ENCODE results near the gene CCDC34.
"Not testable (repeated sequence)": the region's sequence is repeated elsewhere in the genome, so short reads cannot be mapped to it uniquely, and the experiment has no call there.

Gene CCDC34

DNA sequence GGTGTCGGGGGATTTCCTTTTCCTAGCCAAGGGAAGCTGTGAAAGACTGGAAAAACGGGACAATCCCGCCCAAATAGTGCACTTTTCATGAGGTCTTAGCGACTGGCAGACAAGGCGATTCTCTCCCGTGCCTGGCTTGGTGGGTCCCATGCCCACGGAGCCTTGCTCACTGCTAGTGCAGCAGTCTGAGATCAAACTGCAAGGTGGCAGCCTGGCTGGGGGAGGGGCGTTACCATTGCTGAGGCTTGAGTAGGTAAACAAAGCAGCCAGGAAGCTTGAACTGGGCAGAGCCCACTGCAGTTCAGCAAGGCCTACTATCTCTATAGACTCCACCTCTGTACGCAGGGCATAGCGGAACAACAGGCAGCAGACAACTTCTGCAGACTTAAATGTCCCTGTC lies 41.7 kb downstream of the CCDC34 start:
- DNase-seq: not testable (repeated sequence)

DNA sequence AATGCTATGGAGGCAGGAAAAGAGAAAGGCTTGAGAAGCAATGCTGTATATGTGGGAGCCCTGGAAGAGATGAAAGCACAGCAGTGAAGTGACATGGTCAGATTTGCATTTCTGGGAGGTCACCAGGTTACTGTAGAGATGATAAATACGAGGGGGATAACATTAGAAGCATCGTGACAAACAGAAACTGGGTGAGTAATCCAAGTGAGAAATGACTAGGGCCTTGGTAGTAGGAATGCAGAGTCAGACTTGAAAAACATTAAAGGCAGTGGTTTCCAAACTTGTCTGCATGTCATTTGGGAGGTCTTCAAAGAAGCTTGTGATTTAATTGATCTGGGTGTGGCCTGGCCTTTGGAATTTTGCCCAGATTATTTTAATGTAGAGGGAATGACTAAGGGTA lies 43.9 kb downstream of the CCDC34 start:
- no peak for DNase-seq

DNA sequence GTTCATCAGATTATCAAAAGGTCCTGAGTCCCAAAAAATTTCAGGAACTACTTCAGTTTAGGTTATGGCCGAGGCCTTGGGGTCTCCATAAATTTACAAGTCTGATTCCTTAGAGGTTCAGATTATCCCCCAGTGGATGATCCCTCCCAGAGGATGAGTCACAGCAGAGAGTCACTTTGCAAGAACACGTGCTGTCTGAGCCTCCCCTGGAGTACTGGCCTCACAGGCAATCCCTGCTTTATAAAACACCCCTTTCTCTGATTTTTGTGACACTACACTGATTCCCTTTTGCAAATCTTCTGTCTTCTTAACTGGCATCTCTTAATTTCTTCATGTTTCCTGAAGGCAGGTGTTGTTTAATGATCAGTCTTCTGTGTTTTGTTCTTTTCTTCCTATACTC lies 45.3 kb downstream of the CCDC34 start:
- DNase-seq: no peak

DNA sequence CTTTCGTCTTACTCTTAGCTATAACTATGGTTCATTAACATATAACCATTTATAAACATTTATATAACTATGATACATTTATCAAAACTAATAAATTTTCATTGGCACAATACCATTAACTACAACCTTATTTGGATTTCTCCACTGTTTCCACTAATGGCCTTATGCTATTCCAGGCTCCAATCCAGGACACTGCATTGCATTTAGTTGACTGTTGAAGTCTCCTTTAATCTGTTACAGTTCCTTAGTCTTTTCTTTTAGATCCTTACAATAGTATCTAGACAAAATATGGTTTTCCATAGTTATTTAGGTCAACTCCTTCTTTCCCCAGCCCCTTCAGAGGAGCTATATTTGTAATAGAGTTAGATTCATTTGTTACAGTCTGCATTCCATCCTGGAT lies 47.2 kb downstream of the CCDC34 start:
- DNase-seq: no peak

DNA sequence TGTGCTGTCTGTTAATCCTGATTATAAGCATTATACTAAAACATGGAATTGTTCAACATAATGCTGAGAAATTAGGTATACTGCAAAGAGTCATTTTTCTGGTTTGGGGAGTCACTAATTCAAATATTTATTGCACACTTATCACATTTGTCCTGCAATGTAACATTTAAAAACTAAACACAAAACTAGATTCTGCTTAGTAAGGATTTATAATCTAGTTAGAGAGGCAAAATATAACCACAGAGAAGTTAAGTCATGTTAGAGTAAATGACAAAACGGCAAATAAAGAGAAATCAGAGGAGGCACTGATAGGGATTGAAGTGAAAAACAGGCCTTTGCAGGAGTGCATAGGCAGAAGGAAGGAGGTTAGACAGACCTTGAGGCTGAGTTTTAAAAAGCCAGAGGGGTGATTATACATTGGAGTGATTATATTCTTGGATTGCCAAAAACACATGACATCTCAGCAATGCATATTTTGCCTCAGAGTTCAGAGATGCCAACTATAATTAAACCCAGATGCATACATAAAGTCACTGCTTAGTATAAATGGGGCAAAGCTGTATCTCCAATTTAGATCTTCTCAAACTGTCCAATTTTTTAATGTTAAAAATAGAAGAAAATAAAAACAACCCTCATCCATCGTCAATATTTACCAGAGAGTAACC lies 49.7 kb downstream of the CCDC34 start:
- no peak for DNase-seq

DNA sequence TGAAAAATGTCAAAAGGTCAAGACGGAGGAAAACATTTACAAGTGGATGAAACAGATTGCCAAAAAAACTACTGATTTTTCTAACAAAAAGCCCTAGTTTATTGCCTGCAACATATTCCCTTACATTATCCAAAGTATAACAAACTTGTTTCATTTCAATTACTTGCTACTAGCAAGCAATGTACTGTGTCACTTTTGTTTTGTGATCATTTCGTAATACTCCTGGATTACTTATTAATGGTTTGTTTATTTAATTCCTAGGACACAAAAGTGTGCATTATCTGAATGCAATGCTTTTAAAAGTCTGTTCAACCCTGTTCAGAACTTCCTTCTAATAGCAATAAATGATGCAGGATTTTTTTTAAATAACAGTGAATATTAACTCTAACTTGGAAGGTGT lies 50.9 kb downstream of the CCDC34 start:
- DNase-seq: no peak

DNA sequence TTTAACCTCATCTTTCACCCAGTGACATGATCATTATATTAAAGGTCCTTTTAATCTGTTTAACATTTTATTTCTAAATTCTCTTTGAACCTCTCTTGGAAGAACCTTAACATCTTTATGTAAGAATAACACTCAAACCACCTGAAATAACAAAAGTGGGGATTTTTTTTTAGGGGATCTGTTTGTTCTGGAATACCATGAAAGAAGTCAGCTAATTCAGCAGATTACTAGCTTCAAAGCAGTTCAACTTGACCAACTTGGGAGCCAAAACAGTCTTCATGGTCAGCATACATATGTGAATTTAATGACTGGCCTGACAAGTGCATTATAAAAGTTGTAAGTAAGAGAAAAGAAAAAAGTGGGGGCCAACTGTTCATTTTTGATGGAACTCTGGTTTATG lies 52.3 kb downstream of the CCDC34 start:
- no peak for DNase-seq

DNA sequence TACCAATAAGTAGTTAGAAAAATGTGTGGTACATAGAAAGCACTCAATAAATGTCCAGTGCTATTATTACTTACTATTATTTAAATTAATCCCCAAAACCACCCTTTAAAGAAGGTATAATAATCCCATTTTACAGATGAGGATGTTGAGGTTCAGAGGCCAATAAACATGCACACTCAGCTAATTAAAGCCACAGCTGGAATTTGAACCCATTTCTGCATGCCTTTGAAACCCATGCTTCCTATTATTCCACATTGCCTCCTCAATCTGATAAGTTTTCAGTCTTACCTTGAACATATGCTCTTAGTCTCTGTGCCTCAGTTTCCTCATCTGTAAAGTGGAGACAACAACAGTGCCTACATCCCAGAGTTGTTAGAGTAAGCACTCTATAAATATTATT lies 52.8 kb downstream of the CCDC34 start:
- DNase-seq: no peak

DNA sequence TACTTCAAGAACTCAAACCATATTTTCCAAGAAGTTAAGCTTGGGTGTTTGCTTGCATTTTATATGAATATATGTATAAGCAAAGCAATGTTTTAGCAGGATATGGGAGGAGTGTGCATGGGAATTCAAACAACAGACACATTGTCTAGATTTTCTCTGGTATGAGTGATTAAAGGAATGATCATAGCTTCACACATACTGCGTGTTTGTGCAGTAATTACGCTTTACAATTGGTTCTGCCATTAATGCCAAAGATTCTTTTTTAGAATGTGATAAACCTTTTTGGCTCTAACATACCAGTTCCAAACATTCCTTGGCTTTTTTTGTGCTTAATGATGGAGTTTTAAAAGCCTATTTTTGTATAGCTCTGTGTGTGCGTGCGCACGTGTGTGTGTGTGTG lies 54.0 kb downstream of the CCDC34 start:
- DNase-seq: no peak

DNA sequence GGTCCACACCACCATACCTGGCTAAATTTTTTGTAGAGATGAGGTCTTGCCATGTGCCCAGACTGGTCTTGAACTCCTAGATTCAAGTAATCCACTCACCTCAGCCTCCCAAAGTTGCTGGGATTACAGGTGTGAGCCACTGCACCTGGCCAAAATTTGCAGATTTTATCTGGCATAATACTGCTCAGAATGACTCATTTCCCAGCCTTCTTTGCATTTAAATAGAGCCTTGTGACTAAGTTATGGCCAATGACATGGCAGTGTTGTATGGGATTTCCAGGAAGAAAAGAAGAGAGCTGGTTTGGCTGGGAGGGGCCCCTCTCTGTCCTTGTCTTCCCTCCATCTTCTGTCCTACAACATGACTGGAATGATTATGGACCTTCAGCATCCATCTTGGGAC lies 55.8 kb downstream of the CCDC34 start:
- no peak for DNase-seq

DNA sequence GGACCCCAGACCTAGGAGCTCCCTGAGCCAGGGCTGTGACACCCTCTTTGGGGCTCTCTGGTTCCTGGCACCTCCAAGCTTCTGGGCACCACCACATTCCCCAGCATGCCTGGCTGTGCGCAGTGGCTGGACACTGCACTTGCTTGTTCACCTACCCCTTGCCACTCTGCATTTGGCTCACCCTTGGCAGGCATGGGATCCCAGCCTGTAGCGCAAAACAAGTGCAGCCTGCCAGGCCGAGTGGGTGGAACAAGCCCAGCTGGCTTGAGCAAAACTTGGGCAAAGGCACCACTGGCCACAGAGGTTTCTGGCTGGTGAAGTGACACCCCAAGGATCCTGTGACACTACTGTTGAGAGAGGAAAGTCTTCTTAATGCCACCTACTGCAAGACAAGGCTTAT lies 57.3 kb downstream of the CCDC34 start:
- DNase-seq: no peak

DNA sequence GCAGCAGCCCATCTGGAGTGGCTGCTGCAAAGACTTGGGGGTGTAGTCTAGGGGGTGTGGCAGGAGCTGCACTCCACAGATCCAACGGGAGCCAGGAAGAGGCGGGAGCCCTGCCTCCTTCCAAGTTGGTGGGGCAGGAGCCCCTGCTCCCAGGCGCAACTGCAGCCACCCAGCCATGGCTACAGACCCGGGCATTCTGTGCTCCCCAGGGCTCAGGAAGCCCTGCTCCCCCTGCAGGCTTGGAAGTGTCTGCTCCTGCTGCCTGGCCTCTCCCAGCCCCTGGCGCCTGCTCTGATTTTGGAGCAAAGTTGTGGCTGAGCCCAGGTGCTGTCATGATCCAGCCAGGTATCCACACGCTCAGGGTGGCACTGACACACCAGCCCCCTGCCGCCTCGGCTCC lies 58.5 kb downstream of the CCDC34 start:
- no peak for DNase-seq

DNA sequence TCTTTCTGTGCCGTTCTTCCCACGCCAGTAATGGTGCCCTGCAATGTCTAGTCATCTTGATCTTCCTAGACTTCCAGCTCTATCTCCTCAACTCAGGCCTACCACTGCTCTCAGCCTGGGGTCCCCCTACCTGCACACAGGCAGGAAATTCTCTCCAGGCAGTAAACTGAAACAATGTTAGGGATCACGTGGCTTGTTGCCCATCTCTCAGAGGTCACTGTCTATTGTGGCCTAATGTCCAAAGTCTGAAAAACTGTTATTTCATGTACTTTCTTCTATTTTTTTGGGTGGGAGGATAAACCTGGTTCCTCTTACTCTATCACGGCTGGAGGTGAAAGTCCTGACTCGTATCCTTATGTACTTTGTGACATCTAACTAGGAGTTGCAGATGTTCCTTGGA lies 59.1 kb downstream of the CCDC34 start:
- no peak for DNase-seq

DNA sequence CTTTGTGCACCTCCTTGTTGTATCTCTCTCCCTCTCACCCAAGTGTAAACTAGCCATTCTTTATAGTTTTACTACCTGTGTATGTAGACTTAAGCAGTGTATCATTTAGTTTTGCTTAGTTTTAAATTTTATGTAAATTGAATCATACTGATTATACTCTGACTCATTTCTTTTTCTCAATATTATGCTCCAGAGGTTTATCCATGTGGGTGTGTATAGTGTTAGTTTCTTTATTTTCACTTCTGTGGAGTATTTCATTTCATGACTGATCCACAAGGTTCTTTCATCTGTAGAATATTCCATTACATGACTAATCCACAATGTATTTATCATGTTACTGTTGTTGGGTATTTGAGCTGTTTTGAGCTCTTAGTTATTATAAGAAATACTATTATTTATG lies 62.0 kb downstream of the CCDC34 start:
- DNase-seq: no peak

DNA sequence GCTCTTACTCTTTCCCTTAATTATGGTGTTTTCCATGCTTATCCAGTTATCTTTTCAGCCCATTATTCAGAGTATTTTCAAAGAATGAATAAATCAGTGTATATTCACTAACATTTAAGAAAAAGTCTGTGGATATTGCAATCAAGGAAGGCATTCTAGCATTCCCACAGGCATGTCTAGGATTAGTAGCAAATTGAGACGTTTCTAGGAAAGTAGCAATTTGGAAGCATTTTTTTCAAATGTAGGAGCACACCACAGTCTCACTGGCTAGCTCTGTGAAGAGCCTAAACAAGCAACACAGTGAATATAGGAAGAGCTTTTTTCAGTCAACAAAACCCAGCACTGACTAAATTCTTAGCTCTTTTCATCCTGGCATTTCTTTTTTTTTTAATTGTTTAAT lies 65.4 kb downstream of the CCDC34 start:
- no peak for DNase-seq

DNA sequence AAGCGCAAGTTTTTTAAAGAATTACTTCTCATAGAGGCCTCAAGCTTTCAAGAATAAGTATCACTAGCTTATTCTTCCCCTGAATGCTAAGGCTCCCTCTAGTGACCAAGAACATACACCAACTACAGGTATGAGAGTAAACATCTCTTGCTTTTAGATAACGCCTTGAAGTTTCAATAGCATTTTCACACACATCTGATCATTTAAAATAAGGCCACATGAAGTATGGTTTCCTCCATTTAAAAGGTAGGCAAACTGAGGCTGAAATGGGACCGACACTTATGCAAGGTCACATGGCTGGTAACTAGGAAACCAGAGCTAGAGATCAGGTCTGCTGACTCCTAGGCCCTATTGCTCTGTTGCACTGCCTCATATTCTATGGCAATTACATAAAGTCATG lies 66.5 kb downstream of the CCDC34 start:
- no peak for DNase-seq

DNA sequence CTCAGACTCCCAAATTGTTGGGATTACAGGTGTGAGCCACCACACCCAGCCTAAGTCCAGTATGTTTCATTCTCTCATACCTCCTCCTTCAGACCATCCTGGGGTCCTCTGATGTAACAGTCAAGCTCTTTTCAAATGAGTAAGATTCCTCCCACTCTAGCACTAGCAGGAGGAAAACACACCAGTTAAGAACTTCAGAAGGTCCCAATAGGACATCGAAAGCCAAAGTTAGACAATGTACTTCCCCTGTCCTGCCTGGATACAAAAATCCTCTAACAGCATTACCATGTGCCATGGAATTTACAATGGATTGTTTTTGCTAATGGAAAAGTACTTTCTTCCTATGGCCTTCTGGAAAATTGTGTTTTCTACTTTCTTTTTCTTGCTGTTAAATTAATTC lies 67.1 kb downstream of the CCDC34 start:
- DNase-seq: no peak

DNA sequence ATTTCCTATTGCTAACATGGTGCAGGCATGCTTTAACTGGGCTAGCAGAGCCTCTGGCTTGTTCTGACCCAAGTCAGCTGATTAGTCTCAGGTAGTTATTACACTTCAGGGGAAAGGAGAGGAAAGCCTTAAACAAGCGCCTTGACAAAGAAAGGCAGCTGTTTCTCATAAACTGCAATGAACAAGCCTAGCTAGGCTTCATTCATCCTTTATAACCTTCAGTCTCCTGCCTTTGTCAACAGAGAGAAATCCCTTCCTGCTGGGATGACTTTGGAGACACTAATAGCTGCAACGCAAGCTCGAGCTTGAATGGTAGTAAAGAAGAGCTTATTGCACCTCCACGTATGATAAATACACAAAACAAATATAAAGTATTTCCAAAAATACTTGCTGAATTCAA lies 68.4 kb downstream of the CCDC34 start:
- no peak for DNase-seq

DNA sequence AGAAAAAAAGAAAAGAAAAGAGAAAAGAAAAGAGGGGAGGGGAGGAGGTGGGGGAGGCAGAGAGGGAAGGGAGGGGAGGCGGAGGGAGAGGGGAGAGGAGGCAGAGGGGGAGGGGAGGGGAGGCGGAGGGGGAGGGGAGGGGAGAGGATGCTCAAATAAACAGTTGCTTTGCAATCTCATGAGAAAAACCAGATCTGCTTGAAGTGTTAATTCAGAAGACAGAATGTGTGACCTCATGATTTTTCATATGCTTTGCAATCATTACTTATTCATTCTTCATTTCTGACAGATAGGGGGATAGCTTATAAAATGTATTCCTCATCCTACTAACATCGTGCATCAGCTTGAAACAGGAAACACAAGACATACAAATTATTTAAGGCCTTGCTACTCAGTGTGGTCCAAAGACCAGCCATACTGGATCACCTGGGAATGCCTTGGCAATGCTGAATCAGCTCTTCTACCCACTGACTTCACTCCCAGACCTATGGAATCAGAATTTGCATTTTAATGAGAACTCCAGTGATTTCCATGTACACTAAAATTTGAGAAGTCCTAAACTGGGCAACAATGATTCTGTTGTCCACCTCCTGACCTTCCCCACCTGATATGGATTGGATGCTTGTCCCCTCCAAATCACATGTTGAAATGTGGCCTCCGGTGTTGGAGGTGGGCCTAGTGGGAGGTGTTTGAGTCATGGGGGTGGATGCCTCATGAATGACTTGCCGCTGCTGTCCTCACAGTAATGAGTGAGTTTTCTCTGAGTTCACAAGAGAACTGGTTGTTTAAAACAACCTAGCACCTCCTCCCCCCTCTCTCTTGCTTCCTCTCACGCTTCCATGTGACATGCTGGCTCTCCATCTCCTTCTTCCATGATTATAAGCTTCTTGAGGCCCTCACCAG lies 69.2 kb downstream of the CCDC34 start:
- DNase-seq: no peak

DNA sequence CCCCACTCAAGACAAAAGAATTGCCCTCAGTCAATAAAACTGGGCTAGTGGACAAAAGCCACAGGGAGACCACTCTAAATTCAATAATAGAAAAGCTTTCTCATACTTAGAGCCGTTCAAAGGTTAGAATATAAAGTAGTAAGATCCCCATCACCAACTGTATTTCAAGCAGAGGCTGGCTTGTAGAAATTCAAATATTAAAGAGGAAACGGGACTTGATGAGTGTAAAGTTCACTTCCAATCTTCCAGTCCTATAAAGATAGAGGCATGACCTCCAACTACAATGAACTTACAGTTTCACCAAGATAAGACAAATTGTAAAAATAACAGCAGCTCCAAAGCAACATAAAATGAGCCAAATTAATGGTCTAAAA lies 70.4 kb downstream of the CCDC34 start:
- no peak for DNase-seq

DNA sequence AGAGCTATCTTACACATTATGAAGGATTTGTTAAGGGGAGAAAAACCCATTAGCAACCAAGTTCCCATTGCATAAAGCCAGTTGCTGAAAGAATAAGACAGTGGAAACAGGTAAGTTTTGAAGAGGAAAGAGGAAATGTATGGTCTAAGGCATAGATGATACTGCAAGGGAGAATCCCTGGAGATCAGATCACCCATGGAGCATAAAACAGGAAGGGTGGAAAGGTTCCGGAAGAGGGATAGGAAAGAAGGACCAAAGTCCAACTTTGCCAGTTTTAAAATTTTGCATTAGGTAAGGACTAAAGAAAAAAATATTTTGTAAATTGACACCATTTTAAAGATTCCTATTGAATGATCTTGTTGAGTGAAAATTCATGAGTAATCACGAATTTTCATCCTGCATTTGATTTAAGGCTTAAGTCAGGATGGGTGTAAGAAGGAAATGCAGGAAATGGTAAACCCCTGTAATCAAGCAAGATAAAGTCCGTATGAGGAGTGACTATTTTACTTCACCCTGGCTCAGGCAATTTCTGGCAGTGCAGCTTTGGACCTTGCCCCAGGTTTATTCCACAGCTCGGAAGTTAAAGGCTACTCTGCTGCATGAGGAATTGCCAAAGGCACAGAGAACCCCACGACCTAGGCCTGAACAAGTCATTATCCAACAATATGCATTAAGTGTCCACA lies 70.9 kb downstream of the CCDC34 start:
- no peak for DNase-seq

DNA sequence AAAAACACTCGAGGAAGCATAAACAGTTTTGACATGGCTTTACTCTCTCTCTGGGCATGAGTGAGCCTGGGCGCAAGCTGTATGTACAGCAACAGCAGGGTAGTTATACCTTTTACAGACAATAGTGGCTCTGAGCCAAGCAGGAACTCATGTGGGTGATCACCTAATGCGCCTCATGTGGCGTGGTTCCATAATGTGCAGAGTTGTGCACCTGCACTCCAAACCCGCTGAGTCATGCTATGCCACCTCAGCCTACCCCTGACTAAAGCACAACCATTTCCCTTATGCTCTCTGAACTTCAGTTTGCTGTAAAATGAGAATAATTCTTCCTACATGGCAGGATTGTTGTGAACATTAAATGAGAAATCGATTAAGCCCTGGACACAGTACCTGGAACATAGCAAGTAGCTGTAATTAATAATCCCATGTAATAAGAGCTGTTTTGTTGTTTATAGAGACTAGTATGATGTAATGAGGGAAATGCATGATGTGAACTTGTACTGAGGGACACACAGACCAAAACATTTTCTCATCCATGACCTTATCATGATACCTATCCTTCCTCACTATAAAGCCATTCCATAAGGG lies 71.6 kb downstream of the CCDC34 start:
- no peak for DNase-seq

DNA sequence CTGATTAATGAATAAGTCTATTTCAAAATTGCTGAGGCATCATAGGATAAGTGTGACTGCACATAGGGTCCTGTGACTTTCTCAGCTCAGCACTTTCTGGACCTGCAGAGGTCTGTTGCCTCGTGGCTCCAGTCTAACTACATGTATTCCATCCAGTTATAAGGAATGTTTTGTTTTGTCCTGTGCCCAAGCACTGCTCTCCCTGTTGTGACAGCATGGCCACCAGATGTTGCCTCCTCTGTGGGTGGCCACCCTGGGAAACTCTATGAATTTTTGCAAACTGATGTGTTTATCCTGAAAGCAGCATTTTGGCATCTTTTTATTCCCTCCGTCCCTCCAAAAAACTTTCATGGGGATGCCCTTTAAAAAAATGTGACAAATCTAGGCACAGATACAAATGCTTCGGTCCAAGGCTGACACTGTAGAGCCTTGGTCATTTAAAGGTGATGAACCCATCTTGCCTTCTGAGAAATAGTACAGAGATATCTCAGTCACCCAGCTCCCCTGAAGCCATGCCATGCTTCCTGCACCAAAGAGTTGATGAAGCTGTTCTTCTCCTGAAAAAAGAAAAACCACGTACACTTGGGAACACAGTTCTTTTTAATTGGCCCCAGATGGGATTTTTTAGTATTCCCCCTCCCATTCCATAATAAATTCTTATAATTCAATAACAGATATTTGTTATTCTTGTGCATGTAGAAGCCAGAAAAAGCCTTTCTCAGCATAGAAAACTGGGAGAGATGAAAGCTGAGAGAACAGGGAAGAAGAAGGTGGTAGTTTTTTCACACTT lies 72.6 kb downstream of the CCDC34 start:
- DNase-seq: no peak
